HG03139 (cell line): ENCODE data around the gene MCTP1.

ENCODE experiments used
- ATAC-seq: cut with Tn5 transposase; IDR thresholded peaks from one replicate; pipeline ENCODE4 v1.9.1; 2021; ENCODE audit not compliant: unreplicated experiment

The MCTP1 gene

GRCh38 chr5:94777056-94777880, 507.6 kb downstream of the MCTP1 start:
- no peak for ATAC-seq

GRCh38 chr5:94776167-94776566, 508.7 kb downstream of the MCTP1 start:
- ATAC-seq: no peak

GRCh38 chr5:94775088-94775487, 509.8 kb downstream of the MCTP1 start:
- ATAC-seq: no peak

GRCh38 chr5:94771742-94772141, 513.2 kb downstream of the MCTP1 start:
- no peak for ATAC-seq

- ATAC-seq: no peak
Measured at GRCh38 chr5:94769996-94770395, 514.9 kb downstream of the MCTP1 start.

DNA sequence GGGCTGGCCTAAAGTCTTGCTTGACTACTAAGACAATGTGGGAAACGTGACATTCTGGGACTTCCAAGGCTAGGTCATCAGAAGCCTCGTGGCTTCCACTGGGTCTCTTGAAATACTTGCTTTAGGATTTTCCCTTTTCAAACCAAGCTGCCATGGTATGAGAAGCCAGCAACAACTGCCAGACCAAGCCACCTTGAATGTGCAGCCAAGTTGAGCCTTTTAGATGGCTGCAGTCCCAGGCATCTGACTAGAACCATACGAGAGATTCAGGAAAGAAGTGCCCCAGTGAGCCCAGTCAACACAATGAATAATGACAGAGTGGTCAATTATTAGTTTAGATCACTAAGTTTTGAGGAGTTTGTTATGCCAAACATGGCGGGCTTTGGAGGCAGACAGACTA, 523.1 kb downstream of the MCTP1 start:
- no peak for ATAC-seq

DNA sequence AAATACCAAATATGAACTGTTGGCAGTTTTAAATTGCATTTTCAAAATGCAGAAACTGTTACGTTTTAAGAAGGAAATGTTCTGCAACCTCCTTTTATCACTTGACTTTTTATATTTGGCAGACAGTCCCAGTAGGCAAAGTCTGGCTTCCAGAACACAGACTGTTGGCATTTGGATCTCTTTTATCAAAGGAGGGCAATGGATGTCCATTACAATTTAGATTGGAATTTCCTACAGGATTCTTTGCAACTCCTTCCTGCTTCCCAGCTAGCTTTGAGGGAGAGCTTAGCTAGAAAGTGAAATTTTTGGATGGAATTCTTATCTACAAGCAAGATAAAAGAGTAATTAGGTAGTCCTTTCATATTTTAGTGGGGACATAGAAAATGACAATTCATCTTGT, 523.8 kb downstream of the MCTP1 start:
- no peak for ATAC-seq

GRCh38 chr5:94759961-94760360, 524.9 kb downstream of the MCTP1 start:
- no peak for ATAC-seq

DNA sequence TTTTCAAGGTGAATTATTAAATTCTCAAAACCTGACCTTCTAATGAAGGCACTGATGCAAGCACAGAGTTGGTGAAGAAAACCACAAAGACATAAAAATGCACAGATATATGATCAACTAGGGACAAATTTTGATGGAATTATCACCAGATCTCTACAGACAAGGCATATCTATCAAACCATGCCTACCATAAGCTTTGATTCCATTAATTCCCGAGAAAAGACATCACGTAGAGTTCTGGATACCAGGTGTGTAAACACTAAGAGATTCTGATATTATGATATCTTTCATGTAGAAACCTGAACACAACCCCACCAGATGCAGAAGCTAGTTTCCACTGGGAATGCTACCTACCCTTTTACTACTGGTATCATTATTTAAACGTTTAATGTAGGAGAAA, 525.9 kb downstream of the MCTP1 start:
- ATAC-seq: no peak

GRCh38 chr5:94754824-94755223, 530.1 kb downstream of the MCTP1 start:
- no peak for ATAC-seq

- no peak for ATAC-seq
Measured at GRCh38 chr5:94751460-94751859, 533.4 kb downstream of the MCTP1 start.

GRCh38 chr5:94750681-94751080, 534.2 kb downstream of the MCTP1 start:
- ATAC-seq: no peak

GRCh38 chr5:94749042-94749441, 535.9 kb downstream of the MCTP1 start:
- no peak for ATAC-seq

GRCh38 chr5:94748212-94748611, 536.7 kb downstream of the MCTP1 start:
- no peak for ATAC-seq

- no peak for ATAC-seq
Measured at GRCh38 chr5:94747371-94747770, 537.5 kb downstream of the MCTP1 start.

GRCh38 chr5:94746731-94747124, 538.2 kb downstream of the MCTP1 start:
- peak; percentile 57 for ATAC-seq

DNA sequence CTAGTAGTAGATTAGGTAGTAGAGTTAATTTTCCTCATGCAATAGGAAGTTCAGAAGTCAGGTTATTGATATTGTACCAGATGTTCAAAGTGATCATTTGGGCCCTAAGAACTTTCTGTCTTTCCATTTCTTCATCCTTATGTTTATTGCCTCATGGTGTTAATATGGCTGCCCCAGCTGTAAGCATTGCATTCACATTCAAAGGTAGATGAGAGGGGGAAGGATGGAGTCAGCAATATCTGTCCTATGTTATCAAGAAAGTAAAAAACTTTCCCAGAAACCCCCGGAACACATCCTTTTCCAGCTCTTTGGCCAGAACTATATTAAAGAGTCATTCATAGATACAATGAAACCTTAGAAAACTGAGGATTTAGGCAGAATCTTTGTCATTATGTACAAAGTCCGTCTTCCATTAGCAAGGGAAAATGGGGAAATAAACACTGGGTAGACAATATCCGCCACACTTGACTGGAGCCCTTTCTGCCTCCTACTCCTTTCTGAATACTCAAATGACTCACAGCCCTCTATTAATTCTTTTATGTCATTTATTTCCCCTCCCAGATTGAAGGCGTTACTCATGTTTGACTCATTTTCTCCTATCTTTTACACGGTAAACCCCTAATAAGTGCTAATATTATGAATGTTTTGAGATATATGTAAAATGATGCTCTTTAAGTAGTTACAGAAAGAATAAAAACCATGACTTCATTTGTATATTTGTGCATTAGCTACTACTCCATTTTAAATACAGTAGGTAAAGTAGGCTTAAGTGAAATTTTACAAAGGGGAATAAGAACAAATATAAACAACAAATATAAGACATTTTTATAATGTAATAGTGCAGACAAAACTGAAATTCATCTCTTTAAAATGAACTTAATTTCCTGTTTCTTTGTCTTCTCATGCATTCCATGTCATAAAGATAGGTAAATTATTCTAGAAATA, 538.8 kb downstream of the MCTP1 start:
- ATAC-seq: peak; percentile 50

GRCh38 chr5:94744906-94745305, 540.0 kb downstream of the MCTP1 start:
- ATAC-seq: no peak

GRCh38 chr5:94742852-94743251, 542.0 kb downstream of the MCTP1 start:
- no peak for ATAC-seq

DNA sequence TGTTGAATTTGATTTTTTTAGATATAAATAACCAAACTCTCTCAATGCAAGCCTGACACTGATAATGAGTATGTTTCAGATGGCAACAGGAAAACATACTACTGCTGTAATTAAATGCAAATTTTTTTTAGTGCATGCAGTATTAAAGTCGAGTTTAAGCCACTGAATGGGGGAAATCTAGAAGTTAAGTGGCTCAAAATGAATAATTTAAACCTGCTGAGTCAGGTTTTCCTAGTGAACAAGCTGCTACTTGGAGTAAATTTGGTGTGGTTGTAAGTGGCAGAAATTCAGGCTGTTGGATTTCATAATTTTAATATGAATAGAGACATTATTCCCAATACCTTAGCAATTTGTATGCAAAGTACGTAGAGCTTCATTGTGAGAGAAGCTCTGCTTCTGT, 544.6 kb downstream of the MCTP1 start:
- ATAC-seq: no peak

GRCh38 chr5:94736498-94736897, 548.4 kb downstream of the MCTP1 start:
- ATAC-seq: no peak

DNA sequence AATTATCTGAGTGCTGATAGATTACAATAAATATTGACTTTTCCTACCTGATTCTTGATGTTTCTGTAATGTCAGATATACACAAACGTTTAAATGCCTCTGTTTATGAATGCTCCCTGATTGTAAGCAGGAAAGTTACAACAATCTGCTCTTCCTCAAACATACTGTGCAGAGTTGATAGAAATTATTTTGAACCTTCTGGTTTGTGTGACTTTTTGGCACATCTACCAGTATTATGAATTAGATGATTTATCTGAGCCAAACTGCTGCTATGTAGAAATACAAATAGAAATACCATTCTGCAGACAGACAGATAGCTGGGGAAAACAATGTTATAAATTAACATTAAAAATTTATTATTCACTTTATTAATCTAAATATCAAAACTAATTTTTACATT, 553.4 kb downstream of the MCTP1 start:
- no peak for ATAC-seq
